Measurements from ENCODE around the gene C14orf93.

- TF ChIP-seq ZNF384 (IDR thresholded peaks at IDR 0.05) (no peak), LEF1 (IDR thresholded peaks at IDR 0.05; ENCODE audit: borderline replicate concordance) (no peak), SUZ12 (IDR thresholded peaks at IDR 0.05) (no peak)
These were observed 45.7 kb upstream of the C14orf93 start for GRCh38 chr14:23055621-23056144.
